Upper lobe of left lung (tissue), 6 donors: Measurements from ENCODE around the gene ZNF143. TPM values are rescaled to one million over a fixed set of nuclear protein-coding genes. Genes with fewer than 3 reads are reported as not detected.
A peak's percentile ranks its signal among the peaks of the same experiment; 100 is the strongest.
"Not testable (repeated sequence)": the region's sequence is repeated elsewhere in the genome, so short reads cannot be mapped to it uniquely, and the experiment has no call there.

Experiments
- ATAC-seq, 2 donors: fragments of 200-7000 bp; cut with Tn5 transposase; one replicate each; pipeline ENCODE4 v1.9.1; 2022; ENCODE audit warnings: mild to moderate bottlenecking in 2 of 2, moderate library complexity in 2 of 2; ENCODE audit not compliant: low FRiP score in 2 of 2
- DNase-seq, 2 donors: peaks; one replicate each; pipeline ENCODE4 v3.0.0-alpha.2; 2019 to 2020
- H3K27ac ChIP-seq, 4 donors: fragments of 200-600 bp; sonication (generic); one replicate each; pipeline ENCODE4 v1.5.1; 2016 to 2019
- H3K27me3 ChIP-seq, 4 donors: fragments of 200-600 bp; sonication (generic); one replicate each; pipeline ENCODE4 v1.5.1; 2017 to 2019
- H3K36me3 ChIP-seq, 4 donors: fragments of 200-600 bp; sonication (generic); one replicate each; pipeline ENCODE4 v1.5.1; 2016 to 2019
- H3K4me1 ChIP-seq, 4 donors: fragments of 200-600 bp; sonication (generic); one replicate each; pipeline ENCODE4 v1.5.1; 2018 to 2019
- H3K4me3 ChIP-seq, 4 donors: fragments of 200-600 bp; sonication (generic); one replicate each; pipeline ENCODE4 v1.5.1; 2017 to 2019; ENCODE audit warnings: mild to moderate bottlenecking in 2 of 4, moderate library complexity in 1 of 4
- H3K9me3 ChIP-seq, 4 donors: fragments of 200-600 bp; sonication (generic); one replicate each; pipeline ENCODE4 v1.5.1; 2018 to 2019
- CTCF ChIP-seq, 6 experiments: fragments of 450-650 bp in 4 of 6; fragments of 200-600 bp in 2 of 6; sonication (generic) in 2 of 6; IDR thresholded peaks; one replicate each; pipeline ENCODE4 v1.5.1; 2016 to 2019; ENCODE audit warnings: antibody characterized with exemption in 6 of 6
- EP300 ChIP-seq, 4 donors: sonication (generic); formaldehyde crosslinking; IDR thresholded peaks; one replicate each; pipeline ENCODE4 v1.5.1; 2017; ENCODE audit warnings: antibody characterized with exemption in 4 of 4, control low read depth in 2 of 4
- POLR2A ChIP-seq, 4 donors: fragments of 450-650 bp; IDR thresholded peaks; one replicate each; pipeline ENCODE4 v1.5.1; 2016 to 2017; ENCODE audit warnings: antibody characterized with exemption in 4 of 4, mild to moderate bottlenecking in 2 of 4
- POLR2AphosphoS5 ChIP-seq, 2 donors: sonication (generic); formaldehyde crosslinking; IDR thresholded peaks; one replicate each; pipeline ENCODE4 v1.5.1; 2017; ENCODE audit warnings: antibody characterized with exemption in 2 of 2
- WGBS, 2 donors: methylation state at CpG; one replicate each; pipeline ENCODE4 v1.1.5; 2017 to 2018; 5-methylcytosine and 5-hydroxymethylcytosine counted together
- total RNA-seq, 6 donors: library from RNA; depleted of rRNA in 4 of 6; stranded (reverse); fragments of >200 nt in 4 of 6; gene quantifications; one replicate each; pipeline versions ENCODE4 v1.1.0 to v1.2.1, GENCODE V29; 2016 to 2021
- donor health status: DM: no; HTN: no; CAD: no; lungs with moderate emphysema.
- donor health status: DM: no; HTN: yes; CAD: no; lungs with severe emphysema.

Gene ZNF143
- total RNA-seq, 6 donors from 2014 or later = 17.5 to 45.1 (median 23.9) TPM

GRCh38 chr11:9533058-9533457 is 72.2 kb downstream of the ZNF143 start:
- no peak overlapping the region for H3K27ac ChIP-seq
- no peak for DNase-seq
- no peak for TF ChIP-seq POLR2AphosphoS5 (IDR thresholded peaks at IDR 0.05)
- no peak for TF ChIP-seq EP300 (IDR thresholded peaks at IDR 0.05)
- no peak for TF ChIP-seq CTCF (IDR thresholded peaks at IDR 0.05)
- TF ChIP-seq POLR2A (IDR thresholded peaks at IDR 0.05) = no peak

GRCh38 chr11:9533736-9534473 is 73.1 kb downstream of the ZNF143 start:
- ATAC-seq = no peak
- TF ChIP-seq EP300 (IDR thresholded peaks at IDR 0.05) = no peak
- TF ChIP-seq CTCF (IDR thresholded peaks at IDR 0.05) = no peak
- TF ChIP-seq POLR2A (IDR thresholded peaks at IDR 0.05) = no peak
- TF ChIP-seq POLR2AphosphoS5 (IDR thresholded peaks at IDR 0.05) = no peak
- no peak for DNase-seq
- Histone ChIP-seq H3K27ac (no peak overlapping the region), H3K4me3 (no peak overlapping the region), H3K4me1 (peaks cover 5 to 18% (median 9%) of the 10 kb centered on the region in 4 donors), H3K36me3 (no peaks in the 10 kb centered on the region), H3K27me3 (no peaks in the 10 kb centered on the region), H3K9me3 (no peaks in the 10 kb centered on the region)
- 74 to 82% methylated on average over 5 of the region's 5 CpGs for WGBS, 2 donors

More at GRCh38 chr11:9533058-9533457, 72.2 kb downstream of the ZNF143 start:
- Histone ChIP-seq H3K4me3 (no peak overlapping the region), H3K36me3 (no peaks in the 10 kb centered on the region), H3K4me1 (peaks cover 5 to 18% (median 9%) of the 10 kb centered on the region in 4 donors), H3K9me3 (no peaks in the 10 kb centered on the region), H3K27me3 (no peaks in the 10 kb centered on the region)
- no peak for ATAC-seq
- 88 to 91% methylated on average over 9 of the region's 9 CpGs for WGBS, 2 donors

- 63 to 83% methylated on average over 6 of the region's 6 CpGs for WGBS, 2 donors
- peak; percentile 85 to 86 for ATAC-seq
- peak; percentile 43 to 80 for DNase-seq
- H3K9me3 ChIP-seq = no peaks in the 10 kb centered on the region
- H3K27me3 ChIP-seq = no peaks in the 10 kb centered on the region
- H3K36me3 ChIP-seq = no peaks in the 10 kb centered on the region
- H3K4me1 ChIP-seq = peaks cover 0 to 8% (median under 1%) of the 10 kb centered on the region in 4 donors
- no peak overlapping the region for H3K4me3 ChIP-seq
- TF ChIP-seq CTCF (IDR thresholded peaks at IDR 0.05) (peak; percentile 61 to 85 (median 80)), POLR2A (IDR thresholded peaks at IDR 0.05) (no peak), POLR2AphosphoS5 (IDR thresholded peaks at IDR 0.05) (peak; percentile 46 to 74)
- H3K27ac ChIP-seq = peak overlapping the region in 1 of 4 donors; percentile 61
Observed at GRCh38 chr11:9535189-9535781, 74.5 kb downstream of the ZNF143 start.

- Histone ChIP-seq H3K4me3 (no peak overlapping the region), H3K9me3 (no peaks in the 10 kb centered on the region), H3K27ac (no peak overlapping the region), H3K27me3 (no peaks in the 10 kb centered on the region), H3K36me3 (no peaks in the 10 kb centered on the region), H3K4me1 (peaks cover 0 to 8% (median 0%) of the 10 kb centered on the region in 4 donors)
- WGBS, 2 donors = 88 to 93% methylated on average over 2 of the region's 2 CpGs
- ATAC-seq (no peak), DNase-seq (no peak)
- TF ChIP-seq CTCF (IDR thresholded peaks at IDR 0.05) (no peak), EP300 (IDR thresholded peaks at IDR 0.05) (no peak), POLR2A (IDR thresholded peaks at IDR 0.05) (no peak), POLR2AphosphoS5 (IDR thresholded peaks at IDR 0.05) (no peak)
Observed at GRCh38 chr11:9538548-9538947, 77.7 kb downstream of the ZNF143 start.

- H3K9me3 ChIP-seq, H3K27ac ChIP-seq, ATAC-seq, H3K36me3 ChIP-seq, H3K4me1 ChIP-seq, H3K4me3 ChIP-seq, DNase-seq, H3K27me3 ChIP-seq: not testable (repeated sequence)
- 84 to 86% methylated on average over 5 of the region's 5 CpGs for WGBS, 2 donors
Observed at GRCh38 chr11:9549216-9549615, 88.4 kb downstream of the ZNF143 start.
